GM13977 (cell line): ENCODE data around the gene RASGRP3.

ENCODE experiments used
- DNase-seq: peaks from one replicate; pipeline ENCODE4 v3.0.0; 2012; ENCODE audit warnings: low spot score
- in situ Hi-C: fragments of 300-500 bp; cut with MboI; formaldehyde crosslinking; loops from one replicate; pipeline ENCODE4 v1.12.0; 2022; ENCODE audit warnings: low sequenced_read_pairs, low pct_unique_long_range_greater_than_20kb, mixed read lengths, inconsistent platforms; ENCODE audit not compliant: unreplicated experiment
- TF ChIP-seq, protein P1 (sequence below): IDR thresholded peaks from 2 replicates; pipeline ENCODE4 v1.5.1; 2012; ENCODE audit warnings: mild to moderate bottlenecking, control low read depth; ENCODE audit not compliant: insufficient read depth; ENCODE audit errors: extremely low read depth, missing control alignments

The RASGRP3 gene

DNA sequence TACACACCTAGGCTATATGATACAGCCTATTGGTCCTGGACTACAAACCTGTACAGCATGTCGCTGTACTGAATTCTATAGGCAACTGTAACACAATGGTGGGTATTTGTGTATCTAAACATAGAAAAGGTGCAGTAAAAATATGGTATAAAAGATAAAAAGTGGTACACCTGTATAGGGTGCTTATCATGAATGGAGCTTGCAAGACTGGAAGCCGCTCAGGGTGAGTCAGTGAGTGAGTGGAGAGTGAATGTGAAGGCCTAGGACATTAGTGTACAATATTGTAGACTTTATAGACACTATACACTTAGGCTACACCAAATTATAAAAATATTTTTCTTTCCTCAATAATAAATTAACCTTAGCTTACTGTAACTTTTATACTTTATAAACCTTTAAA lies 41.8 kb downstream of the RASGRP3 start:
- TF ChIP-seq, protein P1, sequence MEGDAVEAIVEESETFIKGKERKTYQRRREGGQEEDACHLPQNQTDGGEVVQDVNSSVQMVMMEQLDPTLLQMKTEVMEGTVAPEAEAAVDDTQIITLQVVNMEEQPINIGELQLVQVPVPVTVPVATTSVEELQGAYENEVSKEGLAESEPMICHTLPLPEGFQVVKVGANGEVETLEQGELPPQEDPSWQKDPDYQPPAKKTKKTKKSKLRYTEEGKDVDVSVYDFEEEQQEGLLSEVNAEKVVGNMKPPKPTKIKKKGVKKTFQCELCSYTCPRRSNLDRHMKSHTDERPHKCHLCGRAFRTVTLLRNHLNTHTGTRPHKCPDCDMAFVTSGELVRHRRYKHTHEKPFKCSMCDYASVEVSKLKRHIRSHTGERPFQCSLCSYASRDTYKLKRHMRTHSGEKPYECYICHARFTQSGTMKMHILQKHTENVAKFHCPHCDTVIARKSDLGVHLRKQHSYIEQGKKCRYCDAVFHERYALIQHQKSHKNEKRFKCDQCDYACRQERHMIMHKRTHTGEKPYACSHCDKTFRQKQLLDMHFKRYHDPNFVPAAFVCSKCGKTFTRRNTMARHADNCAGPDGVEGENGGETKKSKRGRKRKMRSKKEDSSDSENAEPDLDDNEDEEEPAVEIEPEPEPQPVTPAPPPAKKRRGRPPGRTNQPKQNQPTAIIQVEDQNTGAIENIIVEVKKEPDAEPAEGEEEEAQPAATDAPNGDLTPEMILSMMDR = no peak
- in situ Hi-C loops = no loop called here
- DNase-seq = no peak

DNA sequence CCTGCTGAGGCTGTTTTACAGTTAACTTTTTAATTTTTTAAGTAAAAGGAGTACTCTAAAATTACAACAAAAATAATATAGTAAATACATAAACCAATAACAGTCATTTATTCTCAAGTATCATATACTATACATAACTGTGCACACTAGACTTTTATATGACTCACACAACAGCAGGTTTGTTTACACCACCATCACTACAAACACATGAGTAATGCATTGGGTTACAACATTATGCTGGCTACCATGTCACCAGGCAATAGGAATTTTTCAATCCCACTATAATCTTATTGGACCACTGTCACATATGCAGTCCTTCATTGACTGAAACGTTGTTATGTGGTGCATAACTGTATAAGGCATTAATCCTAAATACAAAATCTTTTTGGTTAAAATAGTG lies 42.5 kb downstream of the RASGRP3 start:
- in situ Hi-C loops = no loop called here
- DNase-seq = no peak
- TF ChIP-seq, protein P1 = no peak

DNA sequence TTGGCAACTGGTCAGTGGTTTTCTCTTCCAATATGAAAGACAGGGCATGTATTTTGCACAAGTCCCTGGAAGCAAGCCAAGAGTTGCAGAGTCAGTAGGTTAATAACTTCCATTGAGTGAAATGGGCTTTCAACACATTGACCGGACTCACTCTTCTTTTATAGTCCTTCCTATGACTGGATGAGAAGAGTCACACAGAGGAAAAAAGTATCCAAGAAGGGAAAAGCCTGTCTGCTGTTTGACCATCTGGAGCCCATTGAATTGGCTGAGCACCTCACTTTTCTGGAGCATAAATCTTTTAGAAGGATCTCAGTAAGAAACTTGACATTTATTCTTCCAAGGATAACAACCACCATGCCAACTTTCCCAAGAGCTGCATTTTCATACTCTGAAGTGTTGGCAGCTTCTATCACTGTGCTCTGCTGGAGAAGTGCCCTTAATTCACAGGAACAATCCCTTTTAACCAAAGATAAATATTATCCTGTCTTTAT lies 45.4 kb downstream of the RASGRP3 start:
- no peak for DNase-seq
- TF ChIP-seq, protein P1 = no peak
- in situ Hi-C loops = no loop called here

DNA sequence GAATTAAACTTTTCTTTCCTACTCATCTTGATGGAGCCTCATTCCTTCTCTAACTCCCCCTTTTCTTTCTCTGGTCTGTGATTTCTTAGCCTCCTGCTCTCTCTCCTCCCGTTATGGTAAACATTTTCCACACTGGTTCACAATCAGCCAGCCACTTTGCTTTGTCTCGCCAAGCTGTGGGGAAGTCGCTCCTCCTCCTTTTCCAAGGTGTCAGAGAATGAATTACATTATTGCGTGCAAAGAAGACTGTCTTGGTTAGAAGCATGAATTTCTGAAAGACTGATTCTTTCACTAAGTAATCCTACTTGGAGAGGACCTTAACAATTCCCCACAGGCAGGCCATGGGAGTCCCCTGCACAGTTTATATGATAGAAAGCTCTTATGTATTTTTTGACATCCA lies 46.1 kb downstream of the RASGRP3 start:
- in situ Hi-C loops = no loop called here
- DNase-seq = no peak
- TF ChIP-seq, protein P1 = no peak

DNA sequence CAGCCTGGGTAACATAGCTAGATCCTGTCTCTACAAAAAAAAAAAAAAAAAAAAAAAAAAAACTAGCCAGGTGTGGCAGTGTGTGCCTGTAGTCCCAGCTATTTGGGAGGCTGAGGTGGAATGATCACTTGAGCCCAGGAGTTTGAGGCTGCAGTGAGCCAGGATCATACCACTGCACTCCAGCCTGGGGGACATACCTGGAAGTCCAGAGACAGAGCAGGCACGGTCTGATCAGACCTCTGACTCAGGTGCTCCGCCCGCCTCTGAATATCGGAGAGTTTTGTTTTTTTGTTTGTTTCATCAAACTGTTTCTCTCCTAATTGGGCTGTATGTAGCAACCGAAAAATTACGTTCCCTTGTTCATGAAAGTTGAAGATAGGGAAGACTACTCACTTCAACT lies 49.2 kb downstream of the RASGRP3 start:
- DNase-seq = no peak
- TF ChIP-seq, protein P1 = no peak
- in situ Hi-C loops = no loop called here

DNA sequence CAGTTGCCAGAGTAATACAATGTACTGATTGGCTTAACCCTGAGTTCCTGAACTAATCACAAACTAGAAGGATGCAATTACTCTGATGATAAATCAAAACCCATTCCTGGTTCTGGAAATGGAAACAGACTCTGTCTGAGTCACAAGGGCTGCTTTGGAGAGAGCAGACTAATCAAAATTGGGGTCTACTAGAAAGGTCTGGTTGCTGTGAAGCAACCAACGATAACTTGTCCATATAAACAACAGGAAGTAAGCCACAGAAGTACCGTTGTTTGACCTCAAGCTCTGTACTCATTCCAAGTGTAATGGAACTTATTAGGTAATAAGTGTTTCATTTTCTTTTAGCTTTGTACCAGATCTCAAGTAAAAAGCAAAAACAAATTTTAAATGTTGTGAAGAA lies 49.7 kb downstream of the RASGRP3 start:
- in situ Hi-C loops = no loop called here
- no peak for DNase-seq
- TF ChIP-seq, protein P1 = no peak

DNA sequence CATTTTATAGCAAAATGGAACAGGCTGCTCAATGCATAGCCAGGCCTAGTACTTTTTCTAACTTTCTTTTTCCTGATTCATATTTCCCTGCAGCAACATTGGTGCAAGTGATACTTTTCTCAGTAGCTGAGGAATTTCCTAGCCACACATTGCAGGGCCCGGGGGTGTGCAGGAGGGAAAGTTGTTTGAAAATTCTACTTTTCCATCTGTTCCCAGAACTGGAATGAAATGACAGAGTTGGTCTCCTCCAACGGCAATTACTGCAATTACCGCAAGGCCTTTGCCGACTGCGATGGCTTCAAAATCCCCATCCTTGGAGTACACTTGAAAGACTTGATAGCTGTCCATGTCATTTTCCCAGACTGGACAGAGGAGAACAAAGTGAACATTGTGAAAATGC lies 50.5 kb downstream of the RASGRP3 start:
- no peak for DNase-seq
- in situ Hi-C loops = no loop called here
- TF ChIP-seq, protein P1 = no peak
